GM19397 (cell line): Measurements from ENCODE around the gene SEZ6L2.
"Not testable (repeated sequence)": the region's sequence is repeated elsewhere in the genome, so short reads cannot be mapped to it uniquely, and the experiment has no call there.

Source experiments
- ATAC-seq: cut with Tn5 transposase; IDR thresholded peaks from one replicate; pipeline ENCODE4 v1.9.1; 2021; ENCODE audit warnings: mild to moderate bottlenecking, moderate library complexity; ENCODE audit not compliant: unreplicated experiment

Gene SEZ6L2

DNA sequence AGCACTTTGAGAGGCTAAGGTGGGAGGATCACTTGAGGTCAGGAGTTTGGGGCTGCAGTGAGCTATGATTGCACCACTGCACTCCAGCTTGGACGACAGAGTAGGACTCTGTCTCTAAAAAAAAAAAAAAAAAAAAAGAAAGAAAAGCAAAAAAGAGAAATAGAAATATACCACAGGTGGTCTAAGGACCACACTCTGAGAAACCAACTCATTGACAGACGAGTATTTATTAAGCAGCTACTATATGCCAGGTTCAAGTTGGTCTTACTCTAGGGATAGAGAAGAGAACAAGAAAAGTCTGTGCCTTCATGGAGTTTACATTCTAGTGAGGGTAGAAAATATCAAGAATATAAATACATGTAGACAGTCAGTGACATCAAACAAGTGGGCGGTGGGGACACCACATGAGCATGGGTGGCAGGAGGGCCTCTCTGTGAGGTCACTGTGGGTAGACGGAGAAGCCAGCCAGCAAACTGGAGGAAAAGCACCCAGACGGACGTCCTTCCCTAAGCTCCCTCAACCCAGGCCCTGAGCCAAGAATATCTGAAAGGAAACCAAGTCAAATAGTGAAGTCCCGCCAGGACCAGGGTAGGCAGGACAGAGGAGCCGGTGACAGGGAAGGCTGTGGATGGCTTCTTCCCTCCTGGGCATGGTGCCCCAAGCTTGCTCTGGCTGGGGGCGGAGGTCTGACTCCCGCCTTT lies 41.1 kb downstream of the SEZ6L2 start:
- ATAC-seq, result no peak

- no peak for ATAC-seq
Measured at GRCh38 chr16:29857133-29857760, 42.1 kb downstream of the SEZ6L2 start.

DNA sequence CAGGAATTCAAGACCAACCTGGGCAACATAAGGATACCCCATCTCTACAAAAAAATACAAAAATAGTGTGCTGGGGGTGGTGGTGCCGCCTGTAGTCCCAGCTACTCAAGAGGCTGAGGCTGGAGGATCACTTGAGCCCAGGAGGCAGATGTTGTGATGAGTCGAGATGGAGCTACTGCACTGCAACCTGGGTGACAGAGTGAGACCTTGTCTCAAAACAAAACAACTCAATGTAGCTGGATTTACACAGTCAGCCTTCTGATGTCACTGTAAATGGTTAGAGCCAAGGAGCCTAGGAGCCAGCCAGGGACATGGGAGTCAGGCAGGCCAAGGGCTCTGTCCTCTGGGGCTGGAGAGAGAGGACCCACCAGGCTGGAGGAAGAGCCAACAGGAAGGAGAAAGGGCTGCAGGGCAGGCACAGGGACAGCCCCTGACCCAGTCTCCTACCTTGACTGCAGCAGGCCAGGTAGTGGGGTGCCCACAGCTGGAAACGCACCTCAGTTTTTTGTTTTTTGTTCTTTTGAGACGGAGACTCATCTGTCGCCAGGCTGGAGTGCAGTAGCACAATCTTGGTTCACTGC lies 44.7 kb downstream of the SEZ6L2 start:
- ATAC-seq, result no peak

GRCh38 chr16:29852654-29853053 lies 46.7 kb downstream of the SEZ6L2 start:
- ATAC-seq, result no peak

GRCh38 chr16:29850998-29851397 lies 48.4 kb downstream of the SEZ6L2 start:
- ATAC-seq, result no peak

DNA sequence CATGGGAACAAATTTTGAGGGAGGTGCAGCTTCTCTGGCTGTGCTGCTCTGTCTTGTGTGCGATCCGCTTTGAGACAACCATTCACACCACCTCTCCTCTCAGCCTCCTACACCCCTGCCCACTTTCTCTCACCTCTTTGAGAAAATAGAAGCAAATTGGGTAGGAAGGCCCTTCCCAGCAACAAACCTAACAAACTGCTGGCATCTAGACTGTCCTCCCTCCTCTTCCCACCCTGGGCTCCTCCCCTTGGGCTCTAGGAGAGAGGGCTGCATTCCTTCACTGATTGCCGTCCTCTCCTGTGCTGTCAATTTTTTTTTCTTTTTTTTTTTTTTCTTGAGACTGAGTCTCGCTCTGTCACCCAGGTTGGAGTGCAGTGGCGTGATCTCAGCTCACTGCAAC lies 49.8 kb downstream of the SEZ6L2 start:
- no peak for ATAC-seq

- no peak for ATAC-seq
Measured at GRCh38 chr16:29848420-29849297, 50.7 kb downstream of the SEZ6L2 start.

DNA sequence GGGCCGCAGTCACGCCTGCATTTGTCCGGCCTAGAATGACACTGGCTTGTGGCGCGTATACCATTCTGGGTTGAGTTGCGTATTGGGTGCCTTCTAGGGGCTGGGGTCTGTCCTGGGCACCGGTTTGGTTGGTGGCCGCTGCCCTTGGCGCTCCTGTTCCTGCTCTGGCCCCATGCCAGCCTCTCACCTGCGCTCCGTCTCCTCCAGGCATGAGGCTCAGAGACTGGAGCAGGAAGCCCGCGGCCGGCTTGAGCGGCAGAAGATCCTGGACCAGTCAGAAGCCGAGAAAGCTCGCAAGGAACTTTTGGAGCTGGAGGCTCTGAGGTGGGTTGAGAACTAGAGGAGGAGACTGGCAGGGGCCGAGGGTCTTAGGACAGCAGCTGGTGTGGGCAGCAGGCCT lies 53.7 kb downstream of the SEZ6L2 start:
- no peak for ATAC-seq

DNA sequence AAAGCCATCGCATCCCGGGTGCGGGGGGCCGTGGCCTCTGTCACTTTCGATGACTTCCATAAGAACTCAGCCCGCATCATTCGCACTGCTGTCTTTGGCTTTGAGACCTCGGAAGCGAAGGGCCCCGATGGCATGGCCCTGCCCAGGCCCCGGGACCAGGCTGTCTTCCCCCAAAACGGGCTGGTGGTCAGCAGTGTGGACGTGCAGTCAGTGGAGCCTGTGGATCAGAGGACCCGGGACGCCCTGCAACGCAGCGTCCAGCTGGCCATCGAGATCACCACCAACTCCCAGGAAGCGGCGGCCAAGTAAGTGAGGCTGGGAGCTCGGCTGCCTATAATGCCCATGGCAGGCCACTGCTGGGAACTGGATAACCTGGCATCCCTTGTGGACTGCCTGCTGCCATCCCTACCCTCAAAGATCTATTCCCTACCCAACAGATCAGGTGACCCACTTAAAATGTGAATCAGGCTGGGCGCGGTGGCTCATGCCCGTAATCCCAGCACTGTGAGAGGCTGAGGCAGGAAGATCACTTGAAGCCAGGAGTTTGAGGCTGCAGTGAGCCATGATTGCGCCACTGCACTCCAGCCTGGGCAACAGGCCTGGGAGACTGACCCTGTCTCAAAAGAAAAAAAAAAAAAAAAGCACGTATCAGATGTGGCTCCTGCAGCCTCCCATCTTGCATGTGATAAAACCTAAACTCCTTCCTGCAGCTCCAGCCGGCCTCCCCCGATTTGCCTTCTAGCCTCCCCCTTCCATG lies 54.6 kb downstream of the SEZ6L2 start:
- no peak for ATAC-seq

GRCh38 chr16:29843931-29844330 lies 55.4 kb downstream of the SEZ6L2 start:
- no peak for ATAC-seq

DNA sequence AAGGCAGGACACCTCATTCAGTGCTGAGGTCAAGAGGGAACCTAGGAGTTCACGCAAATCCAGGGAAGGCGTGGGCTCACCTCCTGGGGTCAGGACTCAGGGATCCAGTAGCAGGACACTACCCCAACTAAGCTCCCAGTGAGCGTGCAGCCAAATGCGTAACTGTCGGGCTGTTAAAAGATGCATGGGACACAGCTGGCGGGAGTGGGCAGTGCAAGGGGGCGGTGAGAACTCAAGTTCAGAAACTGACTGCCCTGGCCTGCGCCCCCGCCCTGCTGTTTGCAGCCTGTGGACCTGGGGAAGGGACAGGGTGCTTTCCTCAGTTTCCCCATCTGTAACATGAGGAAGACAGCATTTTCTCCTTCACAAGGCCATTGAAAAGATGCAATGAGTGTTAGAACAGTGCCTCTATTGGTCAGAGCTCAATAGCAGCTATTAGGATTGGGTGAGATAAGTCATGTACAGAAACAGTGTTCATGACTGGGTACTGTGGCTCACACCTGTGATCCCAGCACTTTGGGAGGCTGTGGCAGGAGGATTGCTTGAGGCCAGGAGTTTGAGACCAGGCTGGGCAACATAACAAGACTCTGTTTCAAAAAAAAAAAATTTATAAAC lies 56.5 kb downstream of the SEZ6L2 start:
- ATAC-seq, result no peak

DNA sequence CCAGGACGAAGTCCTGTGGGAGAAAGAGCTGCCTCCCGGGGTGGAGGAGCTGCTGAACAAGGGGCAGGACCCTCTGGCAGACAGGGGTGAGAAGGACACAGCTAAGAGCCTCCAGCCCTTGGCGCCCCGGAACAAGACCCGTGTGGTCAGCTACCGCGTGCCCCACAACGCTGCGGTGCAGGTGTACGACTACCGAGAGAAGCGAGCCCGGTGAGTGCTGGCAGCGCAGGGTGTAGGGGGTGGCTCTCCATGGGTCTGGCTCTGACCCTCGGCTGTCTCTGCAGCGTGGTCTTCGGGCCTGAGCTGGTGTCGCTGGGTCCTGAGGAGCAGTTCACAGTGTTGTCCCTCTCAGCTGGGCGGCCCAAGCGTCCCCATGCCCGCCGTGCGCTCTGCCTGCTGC lies 57.7 kb downstream of the SEZ6L2 start:
- no peak for ATAC-seq

DNA sequence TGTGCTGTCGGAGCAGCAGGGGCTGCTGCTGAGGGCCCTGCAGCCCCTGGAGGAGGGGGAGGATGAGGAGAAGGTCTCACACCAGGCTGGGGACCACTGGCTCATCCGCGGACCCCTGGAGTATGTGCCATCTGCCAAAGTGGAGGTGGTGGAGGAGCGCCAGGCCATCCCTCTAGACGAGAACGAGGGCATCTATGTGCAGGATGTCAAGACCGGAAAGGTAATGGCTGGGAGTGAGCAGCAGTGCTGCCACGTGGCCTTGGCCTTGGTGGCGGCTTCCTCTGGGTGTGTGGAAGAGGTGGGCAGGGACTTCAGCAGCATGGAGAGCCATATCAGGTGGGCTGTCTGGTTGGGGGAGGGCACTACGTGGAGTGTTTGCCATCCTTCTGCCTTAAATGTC lies 59.1 kb downstream of the SEZ6L2 start:
- no peak for ATAC-seq

DNA sequence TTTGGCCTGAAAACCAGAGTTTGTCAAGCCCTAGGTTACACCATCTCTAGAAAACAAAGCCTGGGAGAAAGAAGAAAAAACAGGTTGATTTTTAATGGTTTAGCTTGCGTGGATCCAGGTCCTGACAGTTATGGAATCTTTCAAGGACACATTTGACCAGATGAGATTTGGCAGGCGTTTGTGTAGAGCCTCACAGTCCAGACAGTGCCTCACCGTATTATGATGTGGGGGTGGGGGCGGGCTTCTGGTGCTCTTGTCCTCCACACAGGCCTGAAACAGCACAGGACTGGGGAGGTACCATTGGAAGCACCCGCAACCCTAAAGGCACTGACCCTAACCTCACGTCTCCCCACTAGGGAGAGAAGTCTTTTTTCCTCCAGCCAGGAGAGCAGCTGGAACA lies 59.5 kb downstream of the SEZ6L2 start:
- no peak for ATAC-seq

DNA sequence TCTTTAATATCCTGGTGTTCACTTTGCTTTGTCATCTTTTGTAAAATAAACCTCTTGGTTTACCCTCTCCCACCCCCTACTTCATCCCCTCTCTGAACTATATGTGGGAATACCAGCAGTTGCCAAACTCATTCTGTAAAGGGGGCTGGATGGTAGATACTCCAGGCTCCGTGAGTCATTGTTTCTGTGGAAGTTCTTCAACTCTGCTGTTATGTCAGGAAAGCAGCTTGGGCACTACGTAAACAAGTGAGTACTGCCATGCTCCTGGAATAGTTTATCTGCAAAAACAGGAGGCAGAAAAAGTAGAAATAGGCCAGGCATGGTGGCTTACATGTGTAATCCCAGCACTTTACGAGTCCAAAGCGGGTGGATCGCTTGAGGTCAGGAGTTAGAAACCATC lies 61.5 kb downstream of the SEZ6L2 start:
- ATAC-seq, result no peak

- no peak for ATAC-seq
Measured at GRCh38 chr16:29836623-29837022, 62.7 kb downstream of the SEZ6L2 start.

GRCh38 chr16:29835926-29836325 lies 63.4 kb downstream of the SEZ6L2 start:
- ATAC-seq, result no peak

DNA sequence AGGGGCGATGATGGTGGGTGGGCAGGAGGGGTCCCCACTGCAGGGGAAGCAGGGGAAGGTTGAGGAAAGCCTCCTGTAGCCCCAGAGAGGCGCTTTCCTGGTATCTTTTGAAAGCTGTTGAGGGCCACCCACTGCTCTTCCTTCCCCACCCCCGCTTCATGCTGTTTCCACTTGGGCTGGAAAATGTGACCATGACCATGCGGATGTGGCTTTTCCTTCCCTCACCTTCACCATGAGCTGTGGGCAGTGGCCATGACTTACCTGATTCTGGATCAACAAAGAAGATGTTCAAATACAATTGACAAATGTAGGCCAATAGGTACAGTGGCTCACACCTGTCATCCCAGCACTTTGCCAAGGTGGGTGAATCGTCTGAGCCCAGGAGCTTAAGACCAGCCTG lies 65.3 kb downstream of the SEZ6L2 start:
- ATAC-seq, result no peak

- ATAC-seq, result not testable (repeated sequence)
Measured at GRCh38 chr16:29833219-29833618, 66.1 kb downstream of the SEZ6L2 start.

DNA sequence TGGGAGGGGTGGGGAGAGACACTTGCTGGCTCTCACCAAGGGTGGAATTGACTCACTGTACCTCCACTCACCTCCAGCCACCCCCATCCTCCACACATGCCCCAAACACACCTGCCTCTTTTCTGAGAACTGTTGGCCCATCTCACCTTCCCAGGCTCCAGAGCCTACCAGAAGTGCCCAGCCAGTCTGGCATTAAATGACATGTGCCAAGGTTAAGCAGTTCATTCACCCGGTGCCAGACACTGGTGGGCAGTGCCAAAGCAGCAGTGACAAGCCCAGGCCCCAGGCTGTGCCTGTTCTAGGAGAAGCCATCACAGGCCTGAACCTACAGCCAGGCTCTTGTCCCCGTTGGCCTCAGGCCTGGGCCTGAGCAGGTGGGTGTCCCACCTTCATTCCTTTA lies 67.9 kb downstream of the SEZ6L2 start:
- ATAC-seq, result no peak
